H1 (cell line): Measurements from ENCODE around the gene FGGY. TPM values are rescaled to one million over a fixed set of nuclear protein-coding genes. Genes with fewer than 3 reads are reported as not detected.
A peak's percentile ranks its signal among the peaks of the same experiment; 100 is the strongest.

ENCODE experiments used
- CTCF ChIA-PET: fragments of 300-600 bp; sonication (Branson Sonifier 250); formaldehyde crosslinking; loops from one replicate; lab custom pipeline; 2021; ENCODE audit not compliant: partially characterized antibody; lab: Charles Lee
- POLR2A ChIA-PET: fragments of 300-600 bp; sonication (Branson Sonifier 250); formaldehyde crosslinking; loops from one replicate; lab custom pipeline; 2021; ENCODE audit warnings: inconsistent platforms; ENCODE audit not compliant: partially characterized antibody; lab: Charles Lee
- DNase-seq, 2 experiments: peaks; one replicate each; pipeline versions ENCODE4 v3.0.0 to v3.0.0-alpha.2; 2010 to 2022; ENCODE audit warnings: low spot score in 2 of 2, low read depth in 1 of 2, mixed read lengths in 1 of 2
- FAIRE-seq: peaks from 2 replicates; lab custom pipeline; 2011; peaks lifted over from hg19 to GRCh38; lab: Jason Lieb, UNC
- H2AFZ ChIP-seq: 2 replicates; pipeline ENCODE4 v1.8.1; 2012; ENCODE audit warnings: low read length, inconsistent platforms
- H2AK5ac ChIP-seq: 2 replicates; pipeline ENCODE4 v1.6.1; 2013; ENCODE audit warnings: low read depth, low read length
- H2BK120ac ChIP-seq: replicated peaks from 2 replicates; pipeline ENCODE3; 2013; ENCODE audit warnings: low read depth, low read length, inconsistent platforms
- H2BK12ac ChIP-seq: 2 replicates; pipeline ENCODE4 v1.6.1; 2013; ENCODE audit warnings: low read depth, low read length
- H2BK15ac ChIP-seq: 2 replicates; pipeline ENCODE4 v1.6.1; 2013; ENCODE audit warnings: low read length
- H2BK20ac ChIP-seq: 2 replicates; pipeline ENCODE4 v1.6.1; 2013; ENCODE audit warnings: low read length
- H2BK5ac ChIP-seq: 2 replicates; pipeline ENCODE4 v1.6.1; 2013; ENCODE audit warnings: low read depth, low read length
- H3K14ac ChIP-seq: 2 replicates; pipeline ENCODE4 v1.6.1; 2013; ENCODE audit warnings: inconsistent platforms; ENCODE audit not compliant: insufficient read length
- H3K18ac ChIP-seq: 2 replicates; pipeline ENCODE4 v1.6.1; 2013; ENCODE audit warnings: low read length; ENCODE audit errors: extremely low read depth
- H3K23ac ChIP-seq: 2 replicates; pipeline ENCODE4 v1.6.1; 2013; ENCODE audit warnings: inconsistent platforms; ENCODE audit not compliant: insufficient read length
- H3K23me2 ChIP-seq: 2 replicates; pipeline ENCODE4 v1.6.1; 2013; ENCODE audit warnings: low read depth, low read length
- H3K27ac ChIP-seq: 2 replicates; pipeline ENCODE4 v1.6.1; 2011; ENCODE audit warnings: low read depth, low read length, inconsistent platforms
- H3K27me3 ChIP-seq, 4 experiments: replicated peaks in 1 of 4; 1 replicate in 1 of 4; 2 replicates in 3 of 4; pipeline versions ENCODE4 v1.6.1 to v1.8.1; 2011 to 2013; ENCODE audit warnings: low read length in 3 of 4, mild to moderate bottlenecking in 3 of 4, inconsistent platforms in 2 of 4, mixed read lengths in 2 of 4, moderate library complexity in 1 of 4; ENCODE audit not compliant: control insufficient read depth in 3 of 4, insufficient read depth in 3 of 4; ENCODE audit errors: extremely low read depth in 1 of 4
- H3K36me3 ChIP-seq, 4 experiments: 2 replicates each; pipeline versions ENCODE4 v1.6.1 to v1.8.1; 2011 to 2013; ENCODE audit warnings: mild to moderate bottlenecking in 4 of 4, low read length in 3 of 4, moderate library complexity in 2 of 4, control low read depth in 1 of 4, inconsistent platforms in 1 of 4; ENCODE audit not compliant: insufficient read depth in 4 of 4, control insufficient read depth in 2 of 4
- H3K4ac ChIP-seq: replicated peaks from 2 replicates; pipeline ENCODE3; 2013; ENCODE audit warnings: low read length, low read depth, mixed read lengths, inconsistent platforms; ENCODE audit not compliant: insufficient read length
- H3K4me1 ChIP-seq, 4 experiments: replicated peaks in 1 of 4; 1 replicate in 1 of 4; 2 replicates in 3 of 4; pipeline versions ENCODE4 v1.6.1 to v1.8.1; 2011 to 2013; ENCODE audit warnings: low read length in 3 of 4, inconsistent platforms in 2 of 4, mixed read lengths in 1 of 4; ENCODE audit not compliant: insufficient read depth in 4 of 4, control insufficient read depth in 3 of 4
- H3K4me2 ChIP-seq, 2 experiments: 2 replicates each; pipeline versions ENCODE4 v1.6.1 to v1.8.1; 2011 to 2013; ENCODE audit warnings: low read depth in 2 of 2, low read length in 2 of 2, control low read depth in 1 of 2, inconsistent platforms in 1 of 2, mild to moderate bottlenecking in 1 of 2; ENCODE audit not compliant: insufficient read depth in 1 of 2
- H3K4me3 ChIP-seq, 4 experiments: fragments of 200-600, 300-600 bp in 1 of 4; sonication (generic), shearing (Covaris generic), sonication (Bioruptor Twin) in 1 of 4; 2 replicates each; pipeline versions ENCODE4 v1.5.1 to v1.8.1; 2011 to 2016; ENCODE audit warnings: low read length in 4 of 4, low read depth in 3 of 4, control low read depth in 2 of 4, inconsistent platforms in 2 of 4, mild to moderate bottlenecking in 2 of 4, mixed read lengths in 1 of 4, moderate library complexity in 1 of 4; ENCODE audit not compliant: insufficient read depth in 2 of 4; ENCODE audit errors: extremely low read depth in 1 of 4
- H3K56ac ChIP-seq: replicated peaks from 2 replicates; pipeline ENCODE3; 2013; ENCODE audit warnings: low read depth, mild to moderate bottlenecking, mixed read lengths, low read length, inconsistent platforms; ENCODE audit not compliant: insufficient read length
- H3K79me1 ChIP-seq: 2 replicates; pipeline ENCODE4 v1.6.1; 2013; ENCODE audit warnings: low read depth, low read length, control low read depth
- H3K79me2 ChIP-seq, 2 experiments: 2 replicates each; pipeline versions ENCODE4 v1.6.1 to v1.8.1; 2012 to 2013; ENCODE audit warnings: low read length in 2 of 2, mild to moderate bottlenecking in 2 of 2, inconsistent platforms in 1 of 2; ENCODE audit not compliant: insufficient read depth in 2 of 2, control insufficient read depth in 1 of 2
- H3K9ac ChIP-seq, 4 experiments: replicated peaks in 1 of 4; 1 replicate in 1 of 4; 2 replicates in 3 of 4; pipeline versions ENCODE4 v1.6.1 to v1.8.1; 2011 to 2013; ENCODE audit warnings: low read depth in 3 of 4, low read length in 3 of 4, control low read depth in 2 of 4, mild to moderate bottlenecking in 2 of 4, moderate library complexity in 2 of 4, inconsistent platforms in 1 of 4; ENCODE audit errors: extremely low read depth in 1 of 4
- H3K9me3 ChIP-seq, 2 experiments: 2 replicates each; pipeline versions ENCODE4 v1.6.1 to v1.8.1; 2012 to 2013; ENCODE audit warnings: mild to moderate bottlenecking in 2 of 2, moderate library complexity in 2 of 2, control low read depth in 1 of 2, inconsistent platforms in 1 of 2, low read depth in 1 of 2, low read length in 1 of 2, mixed read lengths in 1 of 2; ENCODE audit not compliant: insufficient read depth in 2 of 2
- H4K20me1 ChIP-seq, 2 experiments: replicated peaks in 1 of 2; 2 replicates each; pipeline versions ENCODE3 to v1.8.1; 2011 to 2013; ENCODE audit warnings: inconsistent platforms in 2 of 2, low read length in 2 of 2, mild to moderate bottlenecking in 1 of 2; ENCODE audit not compliant: insufficient read depth in 2 of 2, control insufficient read depth in 1 of 2
- H4K5ac ChIP-seq: 2 replicates; pipeline ENCODE4 v1.6.1; 2013; ENCODE audit warnings: low read length, low read depth, mixed read lengths, inconsistent platforms; ENCODE audit not compliant: insufficient read length
- H4K8ac ChIP-seq: 2 replicates; pipeline ENCODE4 v1.8.0; 2013; ENCODE audit warnings: mild to moderate bottlenecking, moderate library complexity, low read length, inconsistent platforms; ENCODE audit not compliant: insufficient read depth; ENCODE audit errors: extremely low read depth
- H4K91ac ChIP-seq: replicated peaks from 2 replicates; pipeline ENCODE3; 2013; ENCODE audit warnings: low read length, mixed read lengths, inconsistent platforms; ENCODE audit not compliant: insufficient read length
- RNF2 ChIP-seq: fragments of 200-900, 300-1000 bp; sonication (generic); IDR thresholded peaks from 2 replicates; pipeline ENCODE4 v1.7.1; 2016; ENCODE audit warnings: borderline replicate concordance, low read depth, mild to moderate bottlenecking, antibody characterized with exemption, low read length; ENCODE audit not compliant: poor library complexity, severe bottlenecking; ENCODE audit errors: missing control alignments
- SP1 ChIP-seq: IDR thresholded peaks from 2 replicates; pipeline ENCODE4 v1.6.1; 2011; ENCODE audit warnings: low read depth, low read length
- TEAD4 ChIP-seq: IDR thresholded peaks from 2 replicates; pipeline ENCODE4 v1.6.1; 2012; ENCODE audit warnings: low read depth, low read length, inconsistent platforms, mixed read lengths
- WGBS, 2 experiments: shearing (Covaris generic) in 1 of 2; methylation state at CpG; one replicate each; pipeline versions ENCODE4 v1.1.6 to v1.1.7; 2013 to 2015; ENCODE audit warnings: low lambda C conversion rate in 2 of 2, mixed read lengths in 2 of 2, inconsistent platforms in 1 of 2, low coverage in 1 of 2, missing lambda C conversion rate in 1 of 2; ENCODE audit not compliant: insufficient replicate concordance in 2 of 2, insufficient coverage in 1 of 2, insufficient read length in 1 of 2; ENCODE audit errors: extremely low coverage in 1 of 2, missing lambda C conversion rate in 1 of 2; 5-methylcytosine and 5-hydroxymethylcytosine counted together
- polyA plus RNA-seq, 7 experiments: library from polyadenylated mRNA; depleted of rRNA in 3 of 7; stranded (reverse) in 5 of 7; unstranded in 2 of 7; fragments of >200 nt in 5 of 7; fragments of 200-250 nt in 2 of 7; gene quantifications; 1 replicate in 5 of 7; 2 replicates in 1 of 7; 4 replicates in 1 of 7; pipeline versions ENCODE4 v1.2.1 to v1.2.3, GENCODE V29; 2011 to 2013; ENCODE audit warnings: missing spikeins in 2 of 7, mixed read lengths in 2 of 7
- total RNA-seq: library from RNA; stranded (reverse); fragmentation: NEBNext Ultra II Directional; extraction: Animal tissue kit (Norgen Biotek cat#: 25700); gene quantifications from 2 replicates; pipeline ENCODE4 v1.2.1, GENCODE V29; 2021

The FGGY gene
- total and polyA plus RNA-seq, 2 of the 8 experiments (the other 6 are each of a cell fraction or from before 2014, with no cell fraction given) = 10.3 to 12.5 TPM

DNA sequence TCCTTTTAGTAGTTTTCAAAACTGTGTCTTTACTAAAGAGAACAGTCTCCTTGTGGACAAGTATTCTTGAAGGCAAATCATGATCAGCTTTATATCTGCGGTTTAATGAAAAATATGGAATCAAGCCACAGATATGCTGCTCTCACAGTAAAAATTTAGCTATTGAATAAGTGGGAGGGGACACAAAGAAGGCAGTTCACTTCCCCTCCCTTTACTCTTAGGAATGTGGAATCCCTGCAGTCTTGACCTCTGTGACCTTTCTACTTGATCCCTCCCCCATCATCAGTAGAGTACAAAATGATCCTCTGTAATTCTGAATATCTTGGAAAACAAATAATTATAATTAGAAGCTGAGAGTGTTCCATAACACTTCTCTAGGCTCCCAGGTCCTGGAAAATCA is 381.1 kb downstream of the FGGY start:
- no peak overlapping the region for H2BK20ac ChIP-seq
- no peaks in the 10 kb centered on the region for H3K9me3 ChIP-seq
- H4K5ac ChIP-seq = no peak overlapping the region
- DNase-seq = no peak
- ChIA-PET POLR2A (interaction anchor here (0.6 to 1.1 kb wide), 4 partner anchors 10 to 1020 kb away, joined by 3 to 5 read pairs (median 4); no protein-coding TSS in a partner anchor), CTCF (interaction anchor here (0.6 to 1.7 kb wide), 3 partner anchors 8 to 21 kb away, joined by 3 to 7 read pairs (median 4); no protein-coding TSS in a partner anchor)
- H4K91ac ChIP-seq = no peak overlapping the region
- H2BK12ac ChIP-seq = no peak overlapping the region
- H3K79me1 ChIP-seq = no peaks in the 10 kb centered on the region
- no peaks in the 10 kb centered on the region for H4K20me1 ChIP-seq
- no peak overlapping the region for H4K8ac ChIP-seq
- no peaks in the 10 kb centered on the region for H3K23me2 ChIP-seq
- peak; percentile 73 for FAIRE-seq
- H3K56ac ChIP-seq = no peak overlapping the region
- no peak overlapping the region for H3K18ac ChIP-seq
- H2BK120ac ChIP-seq = no peak overlapping the region
- H3K4ac ChIP-seq = no peak overlapping the region
- TF ChIP-seq RNF2 = no peak
- peak; percentile 67 for TF ChIP-seq SP1
- peak; percentile 70; the same call in 1 of the 2 replicates for TF ChIP-seq TEAD4
- WGBS, 2 experiments = 75% methylated on average over 1 of the region's 1 CpG; no CpG with 5 or more reads in 1 of the 2 experiments
- H3K4me1 ChIP-seq = peaks cover 7 to 18% (median 13%) of the 10 kb centered on the region in 4 experiments
- H3K4me2 ChIP-seq = peak overlapping the region in 1 of 2 experiments; percentile 15; a peak in 1 of 4 replicates
- no peaks in the 10 kb centered on the region for H3K27me3 ChIP-seq
- no peak overlapping the region for H3K9ac ChIP-seq
- no peak overlapping the region for H3K14ac ChIP-seq
- peak overlapping the region in 1 of 4 experiments; percentile 3; a peak in 1 of 8 replicates for H3K4me3 ChIP-seq
- no peak overlapping the region for H2AFZ ChIP-seq
- H3K79me2 ChIP-seq = no peaks in the 10 kb centered on the region
- H2AK5ac ChIP-seq = no peak overlapping the region
- no peak overlapping the region for H3K27ac ChIP-seq
- no peaks in the 10 kb centered on the region for H3K36me3 ChIP-seq
- no peak overlapping the region for H3K23ac ChIP-seq
- no peak overlapping the region for H2BK15ac ChIP-seq
- no peak overlapping the region for H2BK5ac ChIP-seq
